GM19397 (cell line): ENCODE data around the gene CSTA.
A peak's percentile ranks its signal among the peaks of the same experiment; 100 is the strongest.

Experiments
- ATAC-seq: cut with Tn5 transposase; IDR thresholded peaks from one replicate; pipeline ENCODE4 v1.9.1; 2021; ENCODE audit warnings: mild to moderate bottlenecking, moderate library complexity; ENCODE audit not compliant: unreplicated experiment

The CSTA gene

GRCh38 chr3:122324871-122325323 lies at the start of gene CSTA:
CSTA (plus strand) TSS chr3:122325248; CDS start chr3:122325293, 45 bp downstream.
- ATAC-seq: no peak

- ATAC-seq: no peak
Observed at GRCh38 chr3:122281891-122282290, 43.2 kb upstream of the CSTA start.

GRCh38 chr3:122283796-122284445 lies 41.1 kb upstream of the CSTA start:
- no peak for ATAC-seq

GRCh38 chr3:122284486-122284885 lies 40.6 kb upstream of the CSTA start:
- ATAC-seq: no peak

- ATAC-seq: no peak
Observed at GRCh38 chr3:122294359-122294758, 30.7 kb upstream of the CSTA start.

- no peak for ATAC-seq
Observed at GRCh38 chr3:122295266-122296062, 29.6 kb upstream of the CSTA start.

GRCh38 chr3:122298239-122298638 lies 26.8 kb upstream of the CSTA start:
- peak; percentile 55 for ATAC-seq

GRCh38 chr3:122299215-122299614 lies 25.8 kb upstream of the CSTA start:
- ATAC-seq: no peak

- no peak for ATAC-seq
Observed at GRCh38 chr3:122299872-122300460, 25.1 kb upstream of the CSTA start.

- no peak for ATAC-seq
Observed at GRCh38 chr3:122301063-122301462, 24.0 kb upstream of the CSTA start.

- ATAC-seq: no peak
Observed at GRCh38 chr3:122305818-122306621, 19.0 kb upstream of the CSTA start.

GRCh38 chr3:122306622-122306953 lies 18.5 kb upstream of the CSTA start:
- ATAC-seq: no peak

GRCh38 chr3:122307094-122307687 lies 17.9 kb upstream of the CSTA start:
- ATAC-seq: no peak

- ATAC-seq: no peak
Observed at GRCh38 chr3:122307976-122308375, 17.1 kb upstream of the CSTA start.

GRCh38 chr3:122310361-122310760 lies 14.7 kb upstream of the CSTA start:
- no peak for ATAC-seq

- no peak for ATAC-seq
Observed at GRCh38 chr3:122312826-122313225, 12.2 kb upstream of the CSTA start.

- ATAC-seq: no peak
Observed at GRCh38 chr3:122313281-122313680, 11.8 kb upstream of the CSTA start.

- no peak for ATAC-seq
Observed at GRCh38 chr3:122314228-122314876, 10.7 kb upstream of the CSTA start.

- no peak for ATAC-seq
Observed at GRCh38 chr3:122315619-122316018, 9.4 kb upstream of the CSTA start.

GRCh38 chr3:122316368-122316767 lies 8.7 kb upstream of the CSTA start:
- ATAC-seq: no peak
